Mesothelial cell of epicardium (in vitro differentiated cells): ENCODE data around the gene ANKMY1. TPM values are rescaled to one million over a fixed set of nuclear protein-coding genes. Genes with fewer than 3 reads are reported as not detected.

ENCODE experiments used
- DNase-seq, 2 experiments: peaks; one replicate each; pipeline ENCODE4 v3.0.0; 2021; ENCODE audit warnings: low spot score in 2 of 2; ENCODE audit not compliant: unreplicated experiment in 2 of 2
- H3K27ac Mint-ChIP-seq: 2 replicates; pipeline ENCODE4 v1.8.0; 2021; ENCODE audit warnings: mixed read lengths
- H3K27me3 Mint-ChIP-seq: 2 replicates; pipeline ENCODE4 v1.8.0; 2021; ENCODE audit warnings: low read depth, mixed read lengths
- H3K36me3 Mint-ChIP-seq: 2 replicates; pipeline ENCODE4 v1.8.0; 2021; ENCODE audit warnings: mixed read lengths
- H3K4me1 Mint-ChIP-seq: 2 replicates; pipeline ENCODE4 v1.8.0; 2021; ENCODE audit warnings: mixed read lengths
- H3K4me3 Mint-ChIP-seq: 2 replicates; pipeline ENCODE4 v1.8.0; 2021; ENCODE audit warnings: mild to moderate bottlenecking, moderate library complexity, mixed read lengths
- H3K9me3 Mint-ChIP-seq: 2 replicates; pipeline ENCODE4 v1.8.0; 2021; ENCODE audit warnings: mixed read lengths
- total RNA-seq: library from RNA; stranded (reverse); gene quantifications from 3 replicates; pipeline ENCODE4 v1.2.1, GENCODE V29; 2021
- TF ChIP-seq, protein P1 (sequence below): fragments of 200-600 bp; sonication (generic); IDR thresholded peaks from one replicate; pipeline ENCODE4 v1.5.0; 2021; ENCODE audit warnings: antibody characterized with exemption; ENCODE audit not compliant: unreplicated experiment

The ANKMY1 gene
- total RNA-seq, 1 donor from 2014 or later = 29.8 TPM

DNA sequence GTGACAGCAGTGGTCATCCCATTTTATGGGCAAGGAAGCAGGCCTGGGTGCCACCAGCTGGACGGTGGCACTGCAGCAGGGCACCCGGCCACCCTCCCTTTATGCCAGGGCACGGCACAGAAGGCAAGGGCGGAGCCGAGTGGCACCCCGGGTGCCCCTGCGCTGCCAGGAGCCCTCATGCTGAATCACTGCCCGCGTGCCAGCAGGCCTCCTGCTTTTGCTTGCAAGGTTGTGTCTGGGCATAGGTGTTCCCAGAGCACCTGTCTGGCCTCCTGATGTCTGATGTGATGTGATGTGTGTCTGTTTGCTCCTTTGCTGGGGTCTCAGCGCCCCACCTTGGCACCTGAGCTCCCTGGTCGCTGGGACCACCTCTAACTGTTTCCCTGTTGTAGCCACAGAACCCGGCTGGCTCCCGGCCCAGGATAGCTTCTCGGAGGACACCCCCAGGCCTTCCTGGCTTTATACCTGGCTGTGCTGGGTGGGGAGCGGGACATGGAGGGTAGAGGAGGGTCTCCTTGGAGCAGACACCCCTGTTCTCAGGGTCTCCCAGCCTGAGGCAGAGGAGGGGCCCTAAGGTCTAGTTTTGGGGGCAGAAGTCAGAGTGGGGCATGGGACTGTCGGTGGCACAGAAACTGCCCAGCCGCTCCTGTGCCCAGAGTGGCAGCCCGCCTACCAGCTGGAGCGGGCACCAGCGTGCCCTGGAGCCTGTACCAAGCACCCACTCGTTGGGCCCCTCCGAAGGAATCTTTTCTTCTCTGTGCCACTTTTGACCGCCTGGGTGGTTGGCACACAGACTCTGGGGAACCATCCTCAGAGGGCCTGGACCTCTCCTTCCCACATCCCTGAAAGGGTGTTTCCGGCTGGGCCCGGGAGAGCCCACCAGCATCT is 118.7 kb downstream of the ANKMY1 start:
- H3K36me3 Mint-ChIP-seq = no peaks in the 10 kb centered on the region
- H3K27ac Mint-ChIP-seq = no peak overlapping the region
- H3K4me3 Mint-ChIP-seq = no peak overlapping the region
- H3K27me3 Mint-ChIP-seq = peaks cover 11% of the 10 kb centered on the region
- no peaks in the 10 kb centered on the region for H3K9me3 Mint-ChIP-seq
- DNase-seq = no peak
- TF ChIP-seq, protein P1, sequence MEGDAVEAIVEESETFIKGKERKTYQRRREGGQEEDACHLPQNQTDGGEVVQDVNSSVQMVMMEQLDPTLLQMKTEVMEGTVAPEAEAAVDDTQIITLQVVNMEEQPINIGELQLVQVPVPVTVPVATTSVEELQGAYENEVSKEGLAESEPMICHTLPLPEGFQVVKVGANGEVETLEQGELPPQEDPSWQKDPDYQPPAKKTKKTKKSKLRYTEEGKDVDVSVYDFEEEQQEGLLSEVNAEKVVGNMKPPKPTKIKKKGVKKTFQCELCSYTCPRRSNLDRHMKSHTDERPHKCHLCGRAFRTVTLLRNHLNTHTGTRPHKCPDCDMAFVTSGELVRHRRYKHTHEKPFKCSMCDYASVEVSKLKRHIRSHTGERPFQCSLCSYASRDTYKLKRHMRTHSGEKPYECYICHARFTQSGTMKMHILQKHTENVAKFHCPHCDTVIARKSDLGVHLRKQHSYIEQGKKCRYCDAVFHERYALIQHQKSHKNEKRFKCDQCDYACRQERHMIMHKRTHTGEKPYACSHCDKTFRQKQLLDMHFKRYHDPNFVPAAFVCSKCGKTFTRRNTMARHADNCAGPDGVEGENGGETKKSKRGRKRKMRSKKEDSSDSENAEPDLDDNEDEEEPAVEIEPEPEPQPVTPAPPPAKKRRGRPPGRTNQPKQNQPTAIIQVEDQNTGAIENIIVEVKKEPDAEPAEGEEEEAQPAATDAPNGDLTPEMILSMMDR = no peak
- H3K4me1 Mint-ChIP-seq = peaks cover 15% of the 10 kb centered on the region

DNA sequence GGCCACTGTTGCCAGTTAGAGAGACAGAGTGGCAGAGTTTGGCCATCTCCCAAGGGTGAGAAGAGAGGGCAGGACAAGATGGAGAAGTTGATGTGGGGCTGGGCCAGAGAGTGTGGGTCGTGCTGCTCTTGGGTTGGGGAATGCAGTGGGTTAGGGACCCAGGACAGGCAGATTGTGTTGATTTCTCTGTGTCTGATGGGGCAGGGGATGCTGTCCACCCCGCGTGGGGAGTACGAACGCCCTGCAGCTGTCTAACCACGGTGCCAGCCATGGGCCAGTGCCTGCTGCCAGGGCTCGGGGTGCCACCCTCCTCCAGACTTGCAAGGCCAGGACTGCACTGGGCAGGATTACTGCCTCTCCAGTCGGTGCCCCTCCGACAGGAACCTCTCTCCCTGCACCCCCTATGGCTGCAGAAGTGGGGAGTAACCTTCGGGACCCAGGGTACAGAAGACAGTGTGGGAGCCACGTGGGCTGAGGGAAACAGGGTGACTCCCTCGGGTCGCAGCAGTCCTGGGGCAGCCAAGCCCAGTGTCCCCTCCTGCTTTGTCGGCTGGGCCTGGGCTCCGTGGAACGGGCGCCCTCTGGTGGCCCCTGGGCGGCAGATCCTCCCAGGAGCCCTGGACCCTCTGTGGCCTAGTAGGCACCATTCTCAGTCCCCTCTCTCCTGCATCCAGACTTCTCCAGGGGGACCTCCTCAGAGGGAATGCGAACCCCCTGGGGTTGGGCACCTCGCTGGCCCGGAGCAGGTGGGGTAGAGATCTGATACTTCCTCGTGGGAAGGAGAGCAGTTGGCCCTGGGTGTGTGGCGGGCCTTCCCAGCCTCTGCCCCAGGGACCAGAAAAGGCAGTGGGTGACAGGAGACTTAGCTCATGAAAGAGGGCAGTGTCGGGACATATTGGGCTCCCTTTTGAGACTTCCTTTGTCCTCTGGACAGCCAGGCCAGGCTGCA is 119.7 kb downstream of the ANKMY1 start:
- H3K27ac Mint-ChIP-seq = peak overlapping the region; percentile 64

DNA sequence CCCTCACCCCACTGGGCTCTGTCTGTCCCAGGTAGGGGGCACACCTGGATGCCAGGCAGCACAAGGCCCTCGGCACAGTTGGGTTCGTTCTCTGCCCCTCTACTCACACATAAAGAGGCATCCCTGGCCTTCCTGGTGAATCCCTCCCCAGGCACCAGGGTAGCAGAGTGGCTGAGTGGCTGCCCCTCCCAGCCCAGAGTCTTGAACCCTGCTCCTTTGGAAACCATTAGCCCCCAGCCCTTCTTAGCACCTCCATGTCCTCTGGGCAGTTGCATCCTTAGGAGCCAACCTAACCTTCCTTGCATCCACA is 120.3 kb downstream of the ANKMY1 start:
- no peak for DNase-seq
- TF ChIP-seq, protein P1 = no peak
- Mint-ChIP-seq H3K9me3 (no peaks in the 10 kb centered on the region), H3K27ac (no peak overlapping the region), H3K27me3 (peaks cover 15% of the 10 kb centered on the region), H3K4me3 (peak overlapping the region; percentile 65), H3K4me1 (peaks cover 18% of the 10 kb centered on the region), H3K36me3 (no peaks in the 10 kb centered on the region)

More for the DNA sequence above, 119.7 kb downstream of the ANKMY1 start:
- H3K4me3 Mint-ChIP-seq = peak overlapping the region; percentile 65
- H3K27me3 Mint-ChIP-seq = peaks cover 12% of the 10 kb centered on the region
- peak in 1 of 2 experiments; percentile 84 for DNase-seq
- TF ChIP-seq, protein P1 = peak; percentile 83
- H3K4me1 Mint-ChIP-seq = peaks cover 18% of the 10 kb centered on the region
- no peaks in the 10 kb centered on the region for H3K36me3 Mint-ChIP-seq
- H3K9me3 Mint-ChIP-seq = no peaks in the 10 kb centered on the region

DNA sequence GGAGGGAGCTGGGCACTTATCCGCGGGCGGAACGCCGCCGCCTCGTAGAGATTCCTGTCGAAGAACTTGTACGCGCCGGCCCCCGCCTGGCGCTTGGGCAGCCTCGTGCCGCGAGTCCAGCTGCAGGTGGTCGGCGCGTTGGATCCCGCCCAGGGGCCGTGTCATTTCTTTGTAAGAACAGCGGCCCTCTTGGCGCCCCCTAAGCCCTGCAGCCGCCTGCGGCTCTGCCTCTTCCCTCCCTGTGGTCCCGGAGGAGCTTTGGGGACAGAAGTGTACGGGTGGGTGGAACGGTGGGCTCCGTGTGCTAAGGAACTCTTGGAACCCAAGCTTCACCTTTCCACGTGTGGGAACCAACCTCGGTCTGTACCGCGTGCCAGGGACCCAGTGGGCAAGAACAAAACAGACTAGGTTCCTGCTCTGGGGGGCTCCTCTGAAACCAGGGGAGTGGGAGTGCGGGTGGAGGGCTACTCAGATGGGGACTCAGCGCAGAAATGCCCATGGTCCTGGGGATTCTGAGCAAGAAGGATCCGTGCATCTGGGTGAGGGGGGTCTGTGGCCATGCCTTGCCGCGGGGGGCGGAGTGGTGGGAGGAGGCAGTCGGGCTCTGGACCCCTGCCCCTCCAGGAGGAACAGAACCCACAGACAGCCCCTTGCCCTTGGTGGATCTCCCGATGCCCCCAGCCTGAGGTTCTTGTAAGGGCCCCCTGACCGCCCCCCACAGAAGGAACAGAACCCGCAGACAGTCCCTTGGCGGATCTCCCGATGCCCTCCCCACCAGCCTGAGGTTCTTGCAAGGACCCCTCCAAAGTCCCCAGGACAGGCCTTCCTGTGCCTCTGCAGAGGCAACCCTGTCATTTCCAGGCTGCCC is 120.9 kb downstream of the ANKMY1 start:
- H3K4me3 Mint-ChIP-seq = peak overlapping the region; percentile 65
- no peak for DNase-seq

More for the DNA sequence above, 120.9 kb downstream of the ANKMY1 start:
- Mint-ChIP-seq H3K4me1 (peaks cover 18% of the 10 kb centered on the region), H3K27me3 (peaks cover 20% of the 10 kb centered on the region), H3K36me3 (no peaks in the 10 kb centered on the region), H3K27ac (no peak overlapping the region), H3K9me3 (no peaks in the 10 kb centered on the region)
- TF ChIP-seq, protein P1 = no peak
